Hepatocyte (in vitro differentiated cells): Measurements from ENCODE around the gene MBD6. TPM values are rescaled to one million over a fixed set of nuclear protein-coding genes. Genes with fewer than 3 reads are reported as not detected.
"Not testable (repeated sequence)": the region's sequence is repeated elsewhere in the genome, so short reads cannot be mapped to it uniquely, and the experiment has no call there.

Experiments
- DNase-seq: peaks from one replicate; pipeline ENCODE4 v3.0.0-alpha.2; 2016; ENCODE audit warnings: low spot score
- H2AFZ ChIP-seq: fragments of 200-600 bp; sonication (generic); 2 replicates; pipeline ENCODE4 v1.6.0; 2016; ENCODE audit warnings: antibody characterized with exemption, mild to moderate bottlenecking
- H3K27ac ChIP-seq: fragments of 200-600 bp; sonication (generic); 2 replicates; pipeline ENCODE4 v1.5.1; 2016; ENCODE audit warnings: mild to moderate bottlenecking
- H3K27me3 ChIP-seq: fragments of 200-600 bp; sonication (generic); 2 replicates; pipeline ENCODE4 v1.6.1; 2016
- H3K36me3 ChIP-seq: fragments of 200-600 bp; sonication (generic); replicated peaks from 2 replicates; pipeline ENCODE4 v1.5.1; 2016; ENCODE audit warnings: low read depth; ENCODE audit not compliant: insufficient read depth
- H3K4me1 ChIP-seq: fragments of 200-600 bp; sonication (generic); 2 replicates; pipeline ENCODE4 v1.5.1; 2016; ENCODE audit warnings: mild to moderate bottlenecking, moderate library complexity; ENCODE audit not compliant: insufficient read depth
- H3K4me2 ChIP-seq: fragments of 200-600 bp; sonication (generic); 2 replicates; pipeline ENCODE4 v1.6.0; 2016
- H3K4me3 ChIP-seq: fragments of 200-600 bp; sonication (generic); 2 replicates; pipeline ENCODE4 v1.5.1; 2016; ENCODE audit warnings: mild to moderate bottlenecking
- H3K79me2 ChIP-seq: fragments of 200-600 bp; sonication (generic); 2 replicates; pipeline ENCODE4 v1.6.0; 2017; ENCODE audit warnings: mild to moderate bottlenecking
- H3K9me2 ChIP-seq: fragments of 200-600 bp; sonication (generic); replicated peaks from 2 replicates; pipeline ENCODE4 v1.6.0; 2017; ENCODE audit warnings: mild to moderate bottlenecking; ENCODE audit not compliant: insufficient read depth
- H3K9me3 ChIP-seq: fragments of 200-600 bp; sonication (generic); 2 replicates; pipeline ENCODE4 v1.5.1; 2016; ENCODE audit warnings: low read depth, mild to moderate bottlenecking
- H4K20me1 ChIP-seq: fragments of 200-600 bp; sonication (generic); 2 replicates; pipeline ENCODE4 v1.6.0; 2016; ENCODE audit warnings: mild to moderate bottlenecking; ENCODE audit not compliant: insufficient read depth, poor library complexity, severe bottlenecking
- EZH2 ChIP-seq: fragments of 200-600 bp; sonication (generic); IDR thresholded peaks from 2 replicates; pipeline ENCODE4 v1.6.1; 2016; ENCODE audit warnings: antibody characterized with exemption, mild to moderate bottlenecking, borderline replicate concordance
- EZH2phosphoT487 ChIP-seq: fragments of 200-600 bp; sonication (generic); IDR thresholded peaks from one replicate; pipeline ENCODE4 v1.6.1; 2018; ENCODE audit warnings: antibody characterized with exemption, mild to moderate bottlenecking, low read depth, moderate library complexity; ENCODE audit not compliant: unreplicated experiment, severe bottlenecking
- WGBS: methylation state at CpG from one replicate; pipeline ENCODE4 v1.1.6; 2016; ENCODE audit warnings: low lambda C conversion rate; ENCODE audit errors: missing lambda C conversion rate; 5-methylcytosine and 5-hydroxymethylcytosine counted together
- polyA plus RNA-seq: library from polyadenylated mRNA; unstranded; fragments of >200 nt; fragmentation: Nextera tagmentation; extraction: Ambion mirVana; gene quantifications from 2 replicates; pipeline ENCODE4 v1.2.1, GENCODE V29; 2016
- total RNA-seq: library from RNA; depleted of rRNA; stranded (reverse); fragments of >200 nt; gene quantifications from 2 replicates; pipeline ENCODE4 v1.2.3, GENCODE V29; 2014
- TF ChIP-seq, protein P1 (sequence below): fragments of 200-600 bp; sonication (generic); IDR thresholded peaks from 2 replicates; pipeline ENCODE4 v1.5.1; 2016; ENCODE audit warnings: antibody characterized with exemption, mild to moderate bottlenecking; ENCODE audit not compliant: poor library complexity

The MBD6 gene
- total and polyA plus RNA-seq, 2 experiments from 2014 or later = 7.0 to 35.2 TPM

DNA sequence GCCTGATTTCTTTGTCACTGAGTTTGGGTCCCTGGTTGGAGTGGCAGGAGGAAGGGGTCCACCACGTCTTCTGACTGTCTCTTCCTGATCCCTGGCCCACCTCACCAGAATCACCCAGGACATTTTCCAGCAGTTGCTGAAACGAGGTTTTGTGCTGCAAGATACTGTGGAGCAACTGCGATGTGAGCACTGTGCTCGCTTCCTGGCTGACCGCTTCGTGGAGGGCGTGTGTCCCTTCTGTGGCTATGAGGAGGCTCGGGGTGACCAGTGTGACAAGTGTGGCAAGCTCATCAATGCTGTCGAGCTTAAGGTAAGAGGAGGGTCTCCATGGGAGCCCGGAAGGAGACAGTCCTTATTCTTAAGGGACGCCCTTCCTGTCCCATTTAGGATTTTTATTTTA lies 22.4 kb upstream of the MBD6 start:
- Histone ChIP-seq H4K20me1 (no peaks in the 10 kb centered on the region), H3K79me2 (no peaks in the 10 kb centered on the region), H3K27ac (no peak overlapping the region), H3K9me3 (no peaks in the 10 kb centered on the region), H3K9me2 (no peaks in the 10 kb centered on the region), H3K4me2 (no peak overlapping the region), H2AFZ (no peak overlapping the region), H3K36me3 (no peaks in the 10 kb centered on the region), H3K4me3 (no peak overlapping the region), H3K27me3 (no peaks in the 10 kb centered on the region), H3K4me1 (no peaks in the 10 kb centered on the region)
- no peak for TF ChIP-seq EZH2
- no peak for TF ChIP-seq EZH2phosphoT487
- TF ChIP-seq, protein P1, sequence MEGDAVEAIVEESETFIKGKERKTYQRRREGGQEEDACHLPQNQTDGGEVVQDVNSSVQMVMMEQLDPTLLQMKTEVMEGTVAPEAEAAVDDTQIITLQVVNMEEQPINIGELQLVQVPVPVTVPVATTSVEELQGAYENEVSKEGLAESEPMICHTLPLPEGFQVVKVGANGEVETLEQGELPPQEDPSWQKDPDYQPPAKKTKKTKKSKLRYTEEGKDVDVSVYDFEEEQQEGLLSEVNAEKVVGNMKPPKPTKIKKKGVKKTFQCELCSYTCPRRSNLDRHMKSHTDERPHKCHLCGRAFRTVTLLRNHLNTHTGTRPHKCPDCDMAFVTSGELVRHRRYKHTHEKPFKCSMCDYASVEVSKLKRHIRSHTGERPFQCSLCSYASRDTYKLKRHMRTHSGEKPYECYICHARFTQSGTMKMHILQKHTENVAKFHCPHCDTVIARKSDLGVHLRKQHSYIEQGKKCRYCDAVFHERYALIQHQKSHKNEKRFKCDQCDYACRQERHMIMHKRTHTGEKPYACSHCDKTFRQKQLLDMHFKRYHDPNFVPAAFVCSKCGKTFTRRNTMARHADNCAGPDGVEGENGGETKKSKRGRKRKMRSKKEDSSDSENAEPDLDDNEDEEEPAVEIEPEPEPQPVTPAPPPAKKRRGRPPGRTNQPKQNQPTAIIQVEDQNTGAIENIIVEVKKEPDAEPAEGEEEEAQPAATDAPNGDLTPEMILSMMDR = no peak
- 96% methylated on average over 11 of the region's 11 CpGs for WGBS
- no peak for DNase-seq

DNA sequence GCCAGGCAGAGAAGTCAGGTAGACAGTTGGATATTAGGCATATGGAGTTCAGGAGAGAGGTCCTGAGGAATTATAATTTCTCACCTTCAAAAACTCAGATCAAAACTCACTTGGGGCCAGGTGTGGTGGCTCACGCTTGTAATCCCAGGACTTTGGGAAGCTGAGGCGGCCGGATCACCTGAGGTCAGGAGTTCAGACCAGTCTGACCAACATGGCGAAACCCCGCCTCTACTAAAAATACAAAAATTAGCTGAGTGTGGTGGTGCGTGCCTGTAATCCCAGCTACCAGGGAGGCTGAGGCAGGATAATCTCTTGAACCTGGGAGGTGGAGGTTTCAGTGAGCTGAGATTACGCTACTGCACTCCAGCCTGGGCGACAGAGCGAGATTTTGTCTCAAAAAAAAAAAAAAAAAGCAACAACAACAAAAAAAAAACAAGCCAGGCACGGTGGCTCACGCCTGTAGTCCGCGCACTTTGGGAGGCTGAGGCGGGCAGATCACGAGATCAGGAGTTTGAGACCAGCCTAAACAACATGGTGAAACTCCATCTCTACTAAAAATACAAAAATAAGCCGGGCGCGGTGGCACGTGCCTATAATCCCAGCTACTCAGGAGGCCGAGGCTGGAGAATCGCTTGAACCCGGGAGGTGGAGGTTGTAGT lies 20.2 kb upstream of the MBD6 start:
- H3K27me3 ChIP-seq, DNase-seq, H4K20me1 ChIP-seq, H3K9me3 ChIP-seq, H3K4me1 ChIP-seq, H3K9me2 ChIP-seq, H3K79me2 ChIP-seq, H2AFZ ChIP-seq, H3K36me3 ChIP-seq, H3K27ac ChIP-seq, H3K4me2 ChIP-seq, H3K4me3 ChIP-seq: not testable (repeated sequence)
- WGBS = 98% methylated on average over 22 of the region's 22 CpGs

- WGBS = 91% methylated on average over 4 of the region's 4 CpGs
- DNase-seq, H3K4me2 ChIP-seq, H3K4me1 ChIP-seq, H3K36me3 ChIP-seq, H3K27me3 ChIP-seq, H3K79me2 ChIP-seq, H3K27ac ChIP-seq, H3K9me3 ChIP-seq, H2AFZ ChIP-seq, H4K20me1 ChIP-seq, H3K4me3 ChIP-seq, H3K9me2 ChIP-seq: not testable (repeated sequence)
Measured at GRCh38 chr12:57506541-57506940, 16.1 kb upstream of the MBD6 start.

GRCh38 chr12:57507796-57508195 lies 14.8 kb upstream of the MBD6 start:
- not testable (repeated sequence) for H3K9me2 ChIP-seq, H3K36me3 ChIP-seq, H3K9me3 ChIP-seq

DNA sequence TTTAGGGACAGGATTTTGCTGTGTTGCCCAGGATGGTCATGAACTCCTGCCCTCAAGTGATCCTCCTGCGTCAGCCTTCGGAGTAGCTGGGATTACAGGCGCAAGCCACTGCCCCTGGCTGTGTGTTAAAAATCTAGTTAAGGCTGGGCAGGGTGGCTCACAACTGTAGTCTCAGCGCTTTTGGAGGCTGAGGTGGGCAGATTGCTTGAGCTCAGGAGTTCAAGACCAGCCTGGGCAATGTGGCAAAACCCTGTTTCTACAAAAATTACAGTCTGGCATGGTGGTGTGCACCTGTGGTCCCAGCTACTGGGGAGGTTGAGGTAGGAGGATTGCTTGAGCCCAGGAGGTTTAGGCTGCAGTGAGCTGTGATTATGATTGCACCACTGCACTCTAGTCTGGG lies 11.5 kb upstream of the MBD6 start:
- Histone ChIP-seq H4K20me1 (no peaks in the 10 kb centered on the region), H3K27me3 (no peaks in the 10 kb centered on the region), H3K9me2 (no peaks in the 10 kb centered on the region), H3K27ac (no peak overlapping the region), H3K4me3 (no peak overlapping the region), H3K4me2 (no peak overlapping the region), H3K9me3 (no peaks in the 10 kb centered on the region), H2AFZ (no peak overlapping the region), H3K36me3 (no peaks in the 10 kb centered on the region), H3K79me2 (no peaks in the 10 kb centered on the region), H3K4me1 (no peaks in the 10 kb centered on the region)
- no peak for DNase-seq
- WGBS = 100% methylated on average over 4 of the region's 4 CpGs
- TF ChIP-seq EZH2 (no peak), EZH2phosphoT487 (no peak)
- TF ChIP-seq, protein P1 = no peak

More at GRCh38 chr12:57507796-57508195, 14.8 kb upstream of the MBD6 start:
- WGBS = no CpG with 5 or more reads among the region's 28 CpGs
- H3K4me1 ChIP-seq, H4K20me1 ChIP-seq, H3K4me3 ChIP-seq, H3K79me2 ChIP-seq, H3K27ac ChIP-seq, H2AFZ ChIP-seq, DNase-seq, H3K27me3 ChIP-seq, H3K4me2 ChIP-seq: not testable (repeated sequence)
